Endothelial cell of umbilical vein (primary cell): Measurements from ENCODE around the gene ILF2. TPM values are rescaled to one million over a fixed set of nuclear protein-coding genes. Genes with fewer than 3 reads are reported as not detected.

ENCODE experiments used
- BruUV-seq: library from RNA; stranded (reverse); fragments of 400-500 nt; replicated peaks from 2 replicates; lab custom pipeline; 2021; lab: Mats Ljungman, UMichigan
- CTCF ChIA-PET: fragments of 300-600, 350-600 bp; sonication (Branson Sonifier 250); formaldehyde crosslinking; loops from one replicate; lab custom pipeline; 2021; ENCODE audit warnings: antibody characterized with exemption, inconsistent platforms; lab: Charles Lee
- POLR2A ChIA-PET: fragments of 300-600, 350-600 bp; sonication (Branson Sonifier 250); formaldehyde crosslinking; loops from one replicate; lab custom pipeline; 2021; ENCODE audit warnings: antibody characterized with exemption, inconsistent platforms; lab: Charles Lee
- DNase-seq: peaks from one replicate; pipeline ENCODE4 v3.0.0-alpha.2; 2011; ENCODE audit warnings: low read depth, low spot score
- FAIRE-seq: peaks from 2 replicates; lab custom pipeline; 2011; peaks lifted over from hg19 to GRCh38; lab: Jason Lieb, UNC
- H2AFZ ChIP-seq: 2 replicates; pipeline ENCODE4 v1.6.0; 2012; ENCODE audit warnings: low read depth, low read length, control low read depth, inconsistent platforms
- H3K27ac ChIP-seq: 2 replicates; pipeline ENCODE4 v1.5.1; 2011; ENCODE audit warnings: low read depth, mild to moderate bottlenecking, control low read depth, low read length, moderate library complexity; ENCODE audit not compliant: insufficient read depth
- H3K27me3 ChIP-seq, 2 experiments: 2 replicates each; pipeline versions ENCODE4 v1.6.0 to v1.6.1; 2011; ENCODE audit warnings: low read length in 2 of 2, mixed read lengths in 1 of 2; ENCODE audit not compliant: control insufficient read depth in 2 of 2, insufficient read depth in 2 of 2
- H3K36me3 ChIP-seq, 2 experiments: 2 replicates in 1 of 2; 3 replicates in 1 of 2; pipeline ENCODE4 v1.5.1; 2011; ENCODE audit warnings: low read length in 2 of 2, mild to moderate bottlenecking in 1 of 2, moderate library complexity in 1 of 2; ENCODE audit not compliant: control insufficient read depth in 2 of 2, insufficient read depth in 2 of 2; ENCODE audit errors: extremely low read depth in 1 of 2
- H3K4me1 ChIP-seq: 3 replicates; pipeline ENCODE4 v1.5.1; 2011; ENCODE audit warnings: mild to moderate bottlenecking, low read length; ENCODE audit not compliant: control insufficient read depth, insufficient read depth; ENCODE audit errors: extremely low read depth
- H3K4me2 ChIP-seq: 2 replicates; pipeline ENCODE4 v1.6.1; 2011; ENCODE audit warnings: low read length, control low read depth, mixed read lengths; ENCODE audit not compliant: insufficient read depth
- H3K4me3 ChIP-seq, 3 experiments: fragments of 200-600 bp in 1 of 3; sonication (generic), shearing (Covaris generic) in 1 of 3; replicated peaks in 1 of 3; 2 replicates each; pipeline ENCODE4 v1.5.1; 2011 to 2016; ENCODE audit warnings: control low read depth in 3 of 3, low read length in 3 of 3, mild to moderate bottlenecking in 2 of 3, inconsistent platforms in 1 of 3, low read depth in 1 of 3, moderate library complexity in 1 of 3; ENCODE audit not compliant: insufficient read depth in 1 of 3
- H3K79me2 ChIP-seq: 2 replicates; pipeline ENCODE4 v1.6.0; 2012; ENCODE audit warnings: low read length, inconsistent platforms; ENCODE audit not compliant: control insufficient read depth, insufficient read depth
- H3K9ac ChIP-seq: replicated peaks from 2 replicates; pipeline ENCODE3; 2011; ENCODE audit warnings: low read length, control low read depth; ENCODE audit not compliant: insufficient read depth; ENCODE audit errors: extremely low read depth
- H3K9me1 ChIP-seq: replicated peaks from 3 replicates; pipeline ENCODE4 v1.6.0; 2011; ENCODE audit warnings: mild to moderate bottlenecking, low read length; ENCODE audit not compliant: control insufficient read depth, insufficient read depth; ENCODE audit errors: extremely low read depth
- H3K9me3 ChIP-seq: replicated peaks from 2 replicates; pipeline ENCODE4 v1.5.1; 2012; ENCODE audit warnings: low read length, inconsistent platforms; ENCODE audit not compliant: control insufficient read depth, insufficient read depth
- H4K20me1 ChIP-seq: replicated peaks from 2 replicates; pipeline ENCODE3; 2011; ENCODE audit warnings: mild to moderate bottlenecking, low read length; ENCODE audit not compliant: control insufficient read depth, insufficient read depth; ENCODE audit errors: extremely low read depth
- CTCF ChIP-seq, 2 donors: IDR thresholded peaks; 1 replicate in 1 of 2; 2 replicates in 1 of 2; pipeline ENCODE4 v1.5.1; 2011; ENCODE audit warnings: low read length in 2 of 2, mild to moderate bottlenecking in 2 of 2, moderate library complexity in 2 of 2, control low read depth in 1 of 2, inconsistent platforms in 1 of 2, low read depth in 1 of 2; ENCODE audit not compliant: insufficient read depth in 1 of 2; ENCODE audit errors: extremely low read depth in 1 of 2
- EZH2 ChIP-seq: IDR thresholded peaks from 2 replicates; pipeline ENCODE4 v1.6.1; 2012; ENCODE audit warnings: borderline replicate concordance, low read depth, mild to moderate bottlenecking, moderate library complexity, low read length, inconsistent platforms; ENCODE audit not compliant: severe bottlenecking
- FOS ChIP-seq: IDR thresholded peaks from 2 replicates; pipeline ENCODE4 v1.6.1; 2011; ENCODE audit warnings: mild to moderate bottlenecking, low read length, moderate library complexity, borderline replicate concordance; ENCODE audit not compliant: insufficient read depth
- GATA2 ChIP-seq: IDR thresholded peaks from 2 replicates; pipeline ENCODE4 v1.7.0; 2011; ENCODE audit warnings: low read depth, mild to moderate bottlenecking, moderate library complexity, mixed read lengths, low read length; ENCODE audit not compliant: insufficient read length, insufficient read depth
- JUN ChIP-seq: IDR thresholded peaks from 2 replicates; pipeline ENCODE4 v1.6.1; 2011; ENCODE audit warnings: borderline replicate concordance, low read depth; ENCODE audit not compliant: insufficient read length, insufficient read depth
- MAX ChIP-seq: IDR thresholded peaks from 2 replicates; pipeline ENCODE4 v1.6.1; 2011; ENCODE audit not compliant: insufficient read depth, insufficient read length
- MYC ChIP-seq: IDR thresholded peaks from one replicate; pipeline ENCODE4 v1.6.1; 2011; ENCODE audit warnings: mild to moderate bottlenecking, low read depth, low read length
- POLR2A ChIP-seq: IDR thresholded peaks from 2 replicates; pipeline ENCODE4 v1.6.1; 2012; ENCODE audit warnings: low read depth, mild to moderate bottlenecking, control low read depth, low read length
- POLR2AphosphoS5 ChIP-seq: IDR thresholded peaks from 2 replicates; pipeline ENCODE4 v1.6.1; 2012; ENCODE audit warnings: low read depth, mild to moderate bottlenecking, control low read depth, low read length, moderate library complexity; ENCODE audit not compliant: insufficient read depth
- dilution Hi-C: fragments of 300-500 bp; cut with MboI; formaldehyde crosslinking; loops from one replicate; pipeline ENCODE4 v1.15.0; 2019; ENCODE audit warnings: low sequenced_read_pairs; ENCODE audit not compliant: extremely low pct_ligation_motif_present
- intact Hi-C: fragments of 100-400 bp; cut with micrococcal nuclease; formaldehyde crosslinking; loops from one replicate; pipeline ENCODE4 v1.10.0; 2022
- polyA plus RNA-seq, 4 experiments: library from polyadenylated mRNA; depleted of rRNA in 3 of 4; stranded (reverse) in 3 of 4; unstranded in 1 of 4; fragments of >200 nt; gene quantifications; 2 replicates each; pipeline versions ENCODE4 v1.2.1 to v1.2.3, GENCODE V29; 2011 to 2012; ENCODE audit warnings: missing spikeins in 1 of 4
- total RNA-seq: library from RNA; stranded (reverse); gene quantifications from 2 replicates; pipeline ENCODE4 v1.2.3, GENCODE V29; 2021

The ILF2 gene
- total and polyA plus RNA-seq, 2 donors (not counting 3 experiments of a cell fraction or from before 2014, with no cell fraction given) = 271 to 303 TPM

- no peaks in the 10 kb centered on the region for H3K9me1 ChIP-seq
- TF ChIP-seq POLR2A = no peak
- no peak for TF ChIP-seq JUN
- ChIA-PET POLR2A (no interaction called here), CTCF (interaction anchor here (1.3 kb wide), 1 partner anchor 77 kb away, joined by 6 read pairs; no protein-coding TSS in a partner anchor)
- H3K79me2 ChIP-seq = no peaks in the 10 kb centered on the region
- DNase-seq (no peak), FAIRE-seq (no peak)
- intact Hi-C loops = no loop called here
- no peak overlapping the region for H3K4me3 ChIP-seq
- H3K27ac ChIP-seq = no peak overlapping the region
- no peaks in the 10 kb centered on the region for H4K20me1 ChIP-seq
- peaks cover 8% of the 10 kb centered on the region for H3K4me1 ChIP-seq
- no peaks in the 10 kb centered on the region for H3K9me3 ChIP-seq
- H3K9ac ChIP-seq = no peak overlapping the region
- no peak overlapping the region for H3K4me2 ChIP-seq
- no peaks in the 10 kb centered on the region for H3K27me3 ChIP-seq
- no TSS peak for BruUV-seq
- H2AFZ ChIP-seq = no peak overlapping the region
- dilution Hi-C loops = no loop called here
- H3K36me3 ChIP-seq = peaks cover 7 to 14% of the 10 kb centered on the region in 2 experiments
Observed at GRCh38 chr1:153649863-153650235, 20.9 kb downstream of the ILF2 start.

GRCh38 chr1:153649137-153649862, 21.5 kb downstream of the ILF2 start:
- POLR2A ChIA-PET = interaction anchor here (0.9 to 1.8 kb wide), 2 partner anchors 11 to 15 kb away, joined by 3 to 9 read pairs; partner anchors contain the start of gene CHTOP
- dilution Hi-C loops = no loop called here

More at GRCh38 chr1:153649137-153649862, 21.5 kb downstream of the ILF2 start:
- H3K27ac ChIP-seq = no peak overlapping the region
- no peak for FAIRE-seq
- no peaks in the 10 kb centered on the region for H3K27me3 ChIP-seq
- no peak overlapping the region for H2AFZ ChIP-seq
- no peaks in the 10 kb centered on the region for H4K20me1 ChIP-seq
- H3K4me3 ChIP-seq = no peak overlapping the region
- H3K4me2 ChIP-seq = no peak overlapping the region
- TF ChIP-seq MAX = no peak
- no peak for TF ChIP-seq CTCF (IDR thresholded peaks at IDR 0.05; ENCODE audit: extremely low read depth in 1 of 2, insufficient read depth in 1 of 2, low read depth in 1 of 2, low read length in 2 of 2)
- TF ChIP-seq FOS = no peak
- TF ChIP-seq POLR2AphosphoS5 = no peak
- no peak for TF ChIP-seq MYC
- TF ChIP-seq EZH2 = no peak
- TF ChIP-seq POLR2A = no peak
- TF ChIP-seq JUN = no peak
- no peak for TF ChIP-seq GATA2
- DNase-seq = no peak
- H3K4me1 ChIP-seq = peaks cover 8% of the 10 kb centered on the region
- H3K79me2 ChIP-seq = no peaks in the 10 kb centered on the region
- CTCF ChIA-PET = interaction anchor here (0.8 to 2.3 kb wide), 5 partner anchors 11 to 139 kb away, joined by 3 to 8 read pairs (median 6); partner anchors contain the start of gene CHTOP
- no TSS peak for BruUV-seq
- peaks cover 7 to 15% of the 10 kb centered on the region in 2 experiments for H3K36me3 ChIP-seq
- H3K9ac ChIP-seq = no peak overlapping the region
- intact Hi-C loops = no loop called here
- H3K9me3 ChIP-seq = no peaks in the 10 kb centered on the region
- no peaks in the 10 kb centered on the region for H3K9me1 ChIP-seq
